Measurements from ENCODE around the gene CELSR3.

- TF ChIP-seq TAF1 (IDR thresholded peaks at IDR 0.05; ENCODE audit: borderline replicate concordance, insufficient read depth, low read length) (no peak), POLR2AphosphoS5 (IDR thresholded peaks at IDR 0.05; ENCODE audit: low read depth, low read length) (no peak)
These were observed 49.0 kb upstream of the CELSR3 start for GRCh38 chr3:48711727-48712126.

All from PFSK-1 (cell line).